DMS53 treated with DMSO at 0.1 percent for 48 hours (cell line): Measurements from ENCODE around the gene ICAM2.
"Not testable (repeated sequence)": the region's sequence is repeated elsewhere in the genome, so short reads cannot be mapped to it uniquely, and the experiment has no call there.

ENCODE experiments used
- DNase-seq: peaks from one replicate; lab custom pipeline; 2025; ENCODE audit not compliant: unreplicated experiment; lab: John Stamatoyannopoulos, UW

ICAM2 gene

DNA sequence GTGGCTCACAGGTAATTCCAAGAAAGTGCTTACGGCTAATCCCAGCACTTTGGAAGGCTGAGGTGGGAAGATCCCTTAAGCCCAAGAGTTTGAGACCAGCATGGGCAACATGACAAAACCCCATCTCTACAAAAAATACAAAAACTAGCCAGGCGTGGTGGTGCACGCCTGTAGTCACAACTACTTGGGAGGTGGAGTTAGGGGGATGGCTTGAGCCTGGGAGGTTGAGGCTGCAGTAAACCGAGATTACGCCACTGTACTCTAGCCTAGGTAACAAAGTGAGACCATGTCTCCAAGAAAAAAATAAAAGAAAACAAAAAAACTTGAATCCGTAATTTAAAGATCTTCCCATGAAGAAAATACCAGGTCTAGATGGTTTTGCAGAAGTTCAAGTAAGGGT is 5.0 kb downstream of the ICAM2 start:
- no peak for DNase-seq

DNA sequence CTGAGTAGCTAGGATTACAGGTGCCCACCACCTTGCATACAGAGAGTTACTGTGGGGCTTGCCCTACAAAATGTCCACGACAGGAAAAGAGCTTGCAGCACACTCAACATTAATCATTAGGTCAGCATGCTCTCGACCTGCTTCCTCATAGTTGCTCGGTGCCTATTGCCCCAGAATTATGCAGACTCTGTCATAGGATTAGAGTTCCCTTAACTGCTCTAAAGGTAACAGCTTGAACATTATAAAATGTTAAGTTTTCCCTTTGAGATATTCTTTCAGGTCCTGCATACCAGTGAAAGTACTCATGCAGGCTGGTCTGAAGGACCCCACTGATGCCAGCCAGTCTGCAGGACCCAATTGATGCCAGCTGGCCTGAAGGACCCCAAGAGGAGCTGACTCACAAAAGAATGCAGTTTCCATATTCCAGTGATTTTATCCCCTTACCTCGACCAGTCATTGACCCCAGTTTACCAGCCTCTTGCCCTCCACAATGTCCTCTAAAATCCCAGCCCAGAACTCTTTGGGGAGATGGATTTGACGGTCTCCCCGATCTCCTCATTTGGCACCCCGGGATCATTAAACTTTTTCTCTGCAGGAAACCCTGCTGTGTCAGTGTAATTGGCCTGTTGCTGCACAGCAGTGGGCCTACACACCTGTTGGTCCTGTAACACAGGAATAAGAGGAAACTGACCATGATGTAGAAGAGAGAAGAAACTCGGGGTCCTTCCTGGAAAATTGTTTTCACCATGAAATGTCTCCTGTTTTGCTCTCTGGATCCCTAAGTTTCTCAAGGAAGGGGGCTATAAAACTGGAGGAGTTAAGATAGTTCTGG is 10.6 kb downstream of the ICAM2 start:
- DNase-seq = no peak

DNA sequence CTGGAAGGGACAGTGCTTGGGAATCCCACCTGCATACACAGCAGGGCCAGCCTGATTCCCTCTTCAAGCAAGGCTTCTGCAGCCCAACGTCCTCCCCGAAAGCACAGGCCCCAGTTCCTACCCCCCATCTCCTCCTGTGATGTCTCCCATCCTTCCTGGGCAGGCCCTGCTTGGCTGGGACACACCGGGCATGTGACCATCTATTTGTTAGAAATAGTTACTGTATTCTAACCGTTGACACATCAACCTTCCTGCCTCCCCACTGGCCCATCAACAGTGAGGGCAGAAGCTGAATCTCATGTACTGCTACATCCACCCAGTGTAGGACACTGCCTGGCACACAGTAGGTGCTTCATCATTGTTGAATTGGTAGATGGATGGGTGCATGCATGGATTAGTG is 11.6 kb downstream of the ICAM2 start:
- no peak for DNase-seq

DNA sequence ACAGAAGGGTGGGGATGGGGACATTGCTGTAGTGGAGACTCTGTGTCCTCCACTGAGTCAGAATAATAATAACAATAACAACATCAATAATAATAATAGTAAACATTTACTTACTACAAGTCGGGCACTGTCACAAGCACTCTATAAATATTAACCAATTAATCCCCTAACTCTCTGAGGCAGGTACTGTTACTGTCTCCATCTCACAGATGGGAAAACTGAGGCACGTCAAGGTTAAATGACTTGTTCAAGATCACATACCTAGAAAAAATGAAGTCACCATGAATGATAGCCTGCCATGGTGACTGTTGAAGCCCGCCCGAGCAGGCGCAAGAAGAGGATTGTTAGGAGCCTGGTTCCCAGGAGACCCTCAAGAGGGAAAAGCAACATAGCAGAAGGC is 12.1 kb downstream of the ICAM2 start:
- DNase-seq = no peak

DNA sequence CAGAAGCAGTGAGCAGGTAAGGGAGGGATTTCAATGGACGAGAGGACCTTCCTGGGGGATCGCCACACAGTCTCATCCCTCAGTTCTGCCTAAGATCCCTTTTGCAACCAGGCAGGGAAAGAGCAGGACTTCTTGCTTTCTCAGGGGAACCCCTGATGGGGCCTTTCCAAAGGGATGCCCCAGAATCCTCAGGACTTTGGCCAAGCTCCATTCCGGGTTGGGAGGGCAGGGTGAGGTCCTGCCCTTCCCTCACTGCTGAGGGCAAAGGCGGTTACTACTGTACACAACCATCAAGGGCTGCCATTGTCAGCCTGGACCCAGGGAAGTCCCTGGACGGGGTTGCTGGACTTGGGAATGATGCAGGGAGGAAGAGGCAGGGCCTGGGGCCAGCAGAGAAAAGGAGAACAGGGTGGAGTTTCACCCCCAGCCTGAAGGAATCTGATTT is 12.6 kb downstream of the ICAM2 start:
- DNase-seq = no peak

DNA sequence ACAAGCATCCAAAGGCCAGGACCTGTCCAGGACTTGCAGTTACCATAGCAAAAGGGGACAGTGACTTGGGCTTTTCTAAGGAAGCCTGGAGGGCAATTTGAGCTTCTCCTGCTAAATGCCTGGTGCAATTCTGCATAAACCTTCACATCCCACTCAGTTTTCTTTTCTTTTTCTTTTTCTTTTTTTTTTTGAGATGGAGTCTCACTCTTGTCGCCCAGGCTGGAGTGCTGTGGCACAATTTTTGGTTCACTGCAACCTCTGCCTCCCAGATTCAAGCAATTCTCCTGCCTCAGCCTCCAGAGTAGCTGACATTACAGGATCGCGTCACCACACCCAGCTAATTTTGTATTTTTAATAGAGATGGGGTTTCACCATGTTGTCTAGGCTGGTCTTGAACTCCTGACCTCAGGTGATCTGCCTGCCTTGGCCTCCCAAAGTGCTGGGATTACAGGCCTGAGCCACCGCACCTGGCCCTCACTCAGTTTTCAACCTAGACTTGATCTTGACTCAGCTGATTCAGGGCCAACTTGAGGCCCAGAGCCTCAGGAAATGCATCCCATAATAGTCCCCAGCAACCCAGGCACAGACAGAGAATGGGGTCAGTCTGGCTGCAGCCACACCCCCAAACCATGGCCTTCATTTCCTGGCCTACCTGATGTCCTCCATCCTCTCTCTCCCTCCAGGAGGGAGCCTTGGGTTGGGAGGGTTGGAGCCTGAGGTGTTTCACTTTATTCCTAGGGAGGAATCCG is 13.2 kb downstream of the ICAM2 start:
- DNase-seq = not testable (repeated sequence)

DNA sequence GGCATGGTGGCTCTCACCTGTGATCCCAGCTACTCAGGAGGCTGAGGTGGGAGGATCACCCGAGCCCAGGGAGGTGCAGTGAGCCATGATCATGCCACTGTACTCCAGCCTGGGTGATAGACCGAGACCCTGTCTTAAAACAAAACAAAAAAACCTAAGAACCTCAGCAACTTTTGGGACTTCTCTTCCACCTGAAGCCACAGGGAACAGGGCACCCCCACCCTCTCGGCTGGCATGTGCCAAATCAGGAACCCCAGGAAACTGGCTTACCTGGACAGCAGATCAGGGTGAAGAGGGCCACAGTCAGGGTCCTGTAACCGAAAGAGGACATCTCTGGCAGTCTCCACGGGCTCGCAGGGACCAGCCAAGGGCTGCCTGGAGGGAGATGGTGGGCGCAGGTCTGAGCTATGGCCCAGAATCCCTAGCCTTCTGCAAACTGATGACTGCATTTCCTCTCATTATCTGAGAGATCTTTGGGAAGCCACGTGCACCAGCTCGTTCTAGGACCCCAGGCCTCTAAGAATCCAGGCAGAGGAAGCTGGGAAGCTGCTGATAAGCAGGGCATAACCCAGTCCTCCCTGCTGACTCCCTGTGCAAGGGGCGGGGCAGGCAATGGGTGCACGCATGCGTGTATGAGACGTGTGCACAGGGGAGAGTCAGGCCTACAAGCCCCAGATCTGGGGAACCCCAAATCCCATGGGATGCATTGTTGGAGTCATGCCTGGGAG is 13.9 kb downstream of the ICAM2 start:
- no peak for DNase-seq

DNA sequence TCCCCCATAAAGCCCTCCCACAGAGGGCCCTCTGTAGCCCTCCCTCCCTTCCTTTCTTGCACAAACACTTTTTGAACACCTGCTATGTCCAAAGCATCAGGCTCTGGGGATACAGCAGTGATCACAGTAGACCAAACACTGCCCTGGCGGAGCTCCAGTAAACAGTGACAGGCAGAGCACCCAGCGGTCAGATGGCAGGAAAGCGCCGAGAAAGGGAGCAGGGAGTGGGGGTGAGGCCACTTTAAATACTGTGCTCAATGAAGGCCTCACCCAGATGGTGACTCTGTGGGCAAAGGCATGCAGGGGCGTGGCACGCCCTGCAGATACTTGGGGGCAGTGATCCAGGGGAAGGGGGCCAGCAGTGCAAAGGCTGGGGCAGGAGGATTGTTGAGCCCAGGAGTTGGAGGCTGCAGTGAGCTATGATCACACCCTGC is 14.7 kb downstream of the ICAM2 start:
- no peak for DNase-seq

DNA sequence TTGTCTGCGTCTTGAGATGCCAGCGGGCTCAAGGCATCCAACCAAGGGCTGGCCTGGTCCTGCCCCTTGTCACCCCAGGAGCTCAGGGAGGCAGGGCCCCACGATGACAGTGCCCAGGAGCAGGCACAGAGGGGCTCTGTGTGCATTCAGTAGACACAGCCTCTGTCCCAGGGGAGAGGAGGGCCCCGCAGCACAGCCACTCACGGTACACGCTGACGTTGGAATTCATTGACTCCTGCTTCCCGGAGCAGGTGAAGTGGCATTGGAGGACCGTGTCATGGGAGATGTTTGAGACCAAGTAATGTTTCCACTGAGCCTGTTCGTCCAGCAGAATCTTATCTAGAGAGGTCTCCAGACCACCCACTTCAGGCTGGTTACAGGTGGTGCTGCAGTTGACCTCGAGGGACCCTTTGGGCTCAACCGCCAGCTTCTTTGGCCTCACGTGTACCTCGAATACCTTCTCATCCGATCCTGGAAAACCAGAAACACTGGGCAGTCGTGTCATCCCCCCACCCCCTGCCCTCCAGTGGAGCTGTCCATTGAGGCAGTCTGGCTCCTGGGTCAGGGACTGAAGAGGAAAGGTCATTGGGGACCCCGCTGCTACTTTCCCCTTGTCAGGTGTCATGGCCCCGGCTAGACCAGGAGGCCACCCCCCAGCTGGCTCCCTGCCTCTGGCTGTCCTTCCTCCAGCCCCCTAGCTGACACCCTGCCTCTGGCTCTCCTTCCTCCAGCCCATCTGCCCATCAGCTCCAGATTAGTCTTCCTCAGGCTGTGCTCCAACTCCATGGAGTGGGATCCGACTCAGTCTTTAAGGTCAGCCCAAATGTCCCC is 15.3 kb downstream of the ICAM2 start:
- no peak for DNase-seq

DNA sequence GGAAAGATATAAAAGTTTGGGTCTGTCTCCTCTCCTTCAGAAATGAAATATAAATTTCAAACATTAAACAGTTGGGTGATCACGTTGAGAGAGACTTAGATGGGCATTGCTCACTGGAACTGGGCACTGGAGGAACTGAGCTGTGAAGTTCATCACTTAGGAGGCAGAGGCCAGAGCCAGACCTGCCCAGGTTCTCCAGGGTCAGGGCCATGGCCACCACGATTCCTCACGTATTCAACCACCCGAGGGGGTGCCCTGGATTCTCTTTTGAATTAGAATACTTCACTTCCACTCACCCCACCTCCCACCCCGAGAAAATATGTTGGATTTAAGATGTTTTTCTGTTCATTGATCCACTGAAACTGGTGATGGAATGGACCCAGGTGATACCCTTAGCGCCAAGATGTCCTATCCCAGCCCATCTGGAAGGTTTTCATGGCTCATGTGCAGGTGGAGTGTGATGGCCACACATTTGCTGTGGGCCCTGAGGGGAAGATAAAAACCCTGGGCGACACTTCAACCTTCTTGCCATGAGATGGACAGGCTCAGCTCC is 16.1 kb downstream of the ICAM2 start:
- no peak for DNase-seq

DNA sequence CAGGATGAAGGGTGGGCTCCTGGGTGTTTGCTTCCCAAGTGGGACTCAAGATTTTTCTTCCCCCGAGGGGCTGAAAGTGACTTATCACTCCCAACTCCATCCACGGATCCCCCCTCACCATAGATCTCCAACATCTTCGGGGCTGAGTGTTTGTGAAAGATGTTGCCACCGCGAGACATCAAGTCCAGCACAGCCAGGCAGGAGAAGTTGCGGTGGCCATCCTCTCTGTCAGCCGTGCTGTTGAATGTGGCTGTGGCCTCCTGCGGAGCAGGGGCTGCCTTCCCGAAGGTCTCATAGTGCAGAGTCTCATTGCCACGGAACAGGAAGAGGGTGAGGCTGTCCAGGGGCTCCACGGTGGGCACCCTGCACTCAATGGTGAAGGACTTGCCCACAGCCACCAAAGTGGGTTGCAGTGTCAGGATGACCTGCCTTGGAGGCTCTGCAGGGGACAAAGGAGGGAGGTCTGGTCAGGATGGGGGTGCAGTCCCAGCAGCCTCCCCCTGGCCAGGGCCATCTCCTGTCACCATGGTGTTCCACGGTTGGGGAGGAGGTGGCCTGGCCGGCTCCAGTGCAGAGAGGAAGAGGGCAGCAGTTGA is 16.8 kb downstream of the ICAM2 start:
- no peak for DNase-seq

DNA sequence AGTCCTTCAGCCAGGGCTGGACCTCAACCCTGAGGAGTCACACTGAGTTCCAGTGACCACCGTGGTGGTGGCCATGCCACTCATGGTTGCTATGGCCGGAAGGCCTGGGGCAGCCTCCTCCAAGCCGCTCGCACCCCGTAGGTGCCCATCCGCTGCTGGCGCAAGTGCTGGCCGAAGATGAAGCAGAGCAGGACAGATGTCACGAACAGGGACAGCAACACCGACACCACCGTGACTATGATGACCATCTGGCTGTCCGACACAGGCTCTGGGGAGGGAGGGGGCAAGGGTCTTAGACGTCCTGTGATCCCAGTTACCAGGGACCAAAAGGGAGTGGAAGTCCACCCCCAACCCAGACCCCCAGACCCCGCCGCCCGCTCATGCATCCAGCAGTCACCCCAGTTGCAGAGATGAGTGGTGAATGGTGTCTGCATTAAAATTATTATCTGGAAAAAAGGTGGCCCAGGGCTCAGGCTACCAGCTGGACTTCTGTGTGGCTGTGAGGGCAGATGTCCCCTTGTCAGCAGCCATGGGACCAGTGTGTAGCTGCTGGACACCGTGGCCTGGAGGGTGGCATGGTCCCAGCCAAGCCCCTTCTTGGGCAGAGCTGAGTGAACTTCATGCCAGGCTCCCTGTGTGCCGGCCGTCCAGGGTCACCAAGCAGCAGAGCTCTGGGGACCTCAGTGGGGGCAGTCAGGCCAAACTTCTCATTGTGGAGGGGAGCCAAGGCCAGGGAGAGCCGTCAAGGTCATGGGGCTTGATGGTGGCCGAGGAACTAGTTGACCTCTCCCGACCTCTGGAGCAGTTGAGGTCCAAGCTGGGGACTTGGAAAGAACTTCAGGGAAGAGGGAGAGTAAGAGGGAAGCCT is 17.5 kb downstream of the ICAM2 start:
- no peak for DNase-seq

DNA sequence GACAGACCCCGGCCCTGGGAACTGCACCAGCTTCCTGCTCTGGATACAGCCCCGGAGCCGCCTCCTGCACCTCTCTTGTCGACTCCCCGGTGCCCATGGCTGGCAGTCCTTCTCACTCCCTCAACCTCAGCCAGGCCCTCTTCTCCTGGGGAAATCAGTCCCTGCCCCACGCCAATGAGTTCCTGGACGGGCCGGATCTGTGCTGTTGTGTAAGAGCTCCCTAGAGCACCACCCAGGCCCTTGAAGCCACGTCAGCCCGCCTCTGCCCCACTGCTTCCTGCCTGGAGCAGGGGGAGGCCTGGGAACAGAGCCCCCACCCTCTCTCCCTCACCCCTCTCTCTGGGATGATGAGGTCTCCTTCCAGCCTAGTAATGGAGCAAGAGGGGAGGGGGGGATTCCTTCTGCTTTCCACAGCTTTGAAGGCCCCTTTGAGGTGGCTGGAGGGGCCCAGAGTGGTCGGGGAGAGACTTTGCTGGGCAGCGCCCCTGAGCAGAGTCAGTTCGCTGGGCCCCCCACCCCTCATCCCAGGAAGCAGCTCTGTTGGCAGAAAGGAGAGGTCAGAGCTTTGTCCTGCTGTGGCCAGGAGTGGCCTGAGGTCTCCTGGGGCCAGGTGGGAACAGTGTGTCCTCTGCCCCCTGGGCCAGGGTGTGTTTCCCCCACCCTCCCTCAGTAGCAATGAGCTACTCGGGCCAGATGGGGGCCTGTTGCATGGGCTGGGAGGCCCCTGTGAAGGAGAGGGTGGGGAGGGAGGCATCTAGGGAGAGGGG is 18.5 kb downstream of the ICAM2 start:
- DNase-seq = no peak

DNA sequence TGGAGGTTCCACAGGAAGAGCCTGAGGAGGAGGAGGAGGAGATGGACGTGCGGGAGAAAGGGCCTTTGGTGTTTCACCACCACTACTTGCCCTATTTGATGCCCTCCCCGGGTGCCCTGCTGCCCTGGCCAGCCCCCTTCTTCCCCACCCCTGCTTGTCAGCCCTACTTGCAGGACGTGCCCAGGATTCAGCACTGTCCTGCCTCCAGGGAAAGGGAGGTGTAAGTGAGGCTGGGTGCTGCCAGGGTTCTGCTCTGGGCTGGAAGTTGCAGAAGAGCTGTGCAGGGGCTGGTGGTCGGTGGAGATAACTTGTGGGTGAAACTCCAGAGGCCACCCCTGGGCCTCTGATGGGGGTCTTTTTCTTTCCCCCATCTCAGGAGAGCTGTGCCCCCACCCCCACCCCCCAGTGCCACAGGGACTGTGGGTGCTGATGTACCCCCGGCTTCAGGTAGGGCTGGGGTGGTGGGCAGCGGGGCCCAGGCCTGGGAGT is 19.3 kb downstream of the ICAM2 start:
- no peak for DNase-seq

DNA sequence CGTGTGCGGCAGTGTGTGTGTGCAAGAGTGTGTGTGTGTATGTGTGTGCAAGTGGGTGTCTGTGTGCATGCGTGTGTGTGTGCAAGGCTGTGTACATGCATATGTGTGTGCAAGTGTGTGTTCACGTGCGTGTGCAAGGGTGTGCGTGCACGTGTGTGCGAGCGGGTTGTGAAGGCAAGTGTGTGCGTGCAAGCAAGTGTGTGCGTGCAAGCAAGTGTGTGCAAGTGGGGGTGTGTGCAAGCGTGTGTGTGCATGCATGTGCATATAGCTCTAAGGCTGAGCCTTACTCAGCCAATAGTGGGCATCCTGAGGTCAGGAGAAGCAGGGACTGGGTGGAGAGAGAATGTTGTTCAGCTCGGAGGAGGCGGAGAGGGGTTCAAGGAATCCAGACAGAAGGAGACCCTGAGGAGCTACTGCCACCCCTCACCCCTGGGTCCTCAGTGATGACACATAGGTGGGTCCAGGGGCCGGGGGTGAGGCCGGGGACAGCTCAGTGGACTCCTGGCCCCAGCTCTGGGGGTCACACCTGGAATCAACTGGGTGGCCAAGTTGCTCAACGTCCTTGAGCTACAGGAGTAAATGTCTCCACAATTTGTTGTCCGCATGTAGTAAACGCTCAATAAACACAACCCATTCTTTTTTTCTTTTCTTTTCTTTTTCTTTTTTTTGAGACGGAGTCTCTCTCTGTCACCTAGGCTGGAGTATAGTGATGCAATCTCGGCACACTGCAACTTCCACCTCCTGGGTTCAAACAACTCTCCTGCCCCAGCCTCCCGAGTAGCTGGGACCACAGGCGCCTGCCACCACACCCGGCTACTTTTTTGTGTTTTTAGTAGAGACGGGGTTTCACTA is 20.5 kb downstream of the ICAM2 start:
- no peak for DNase-seq

DNA sequence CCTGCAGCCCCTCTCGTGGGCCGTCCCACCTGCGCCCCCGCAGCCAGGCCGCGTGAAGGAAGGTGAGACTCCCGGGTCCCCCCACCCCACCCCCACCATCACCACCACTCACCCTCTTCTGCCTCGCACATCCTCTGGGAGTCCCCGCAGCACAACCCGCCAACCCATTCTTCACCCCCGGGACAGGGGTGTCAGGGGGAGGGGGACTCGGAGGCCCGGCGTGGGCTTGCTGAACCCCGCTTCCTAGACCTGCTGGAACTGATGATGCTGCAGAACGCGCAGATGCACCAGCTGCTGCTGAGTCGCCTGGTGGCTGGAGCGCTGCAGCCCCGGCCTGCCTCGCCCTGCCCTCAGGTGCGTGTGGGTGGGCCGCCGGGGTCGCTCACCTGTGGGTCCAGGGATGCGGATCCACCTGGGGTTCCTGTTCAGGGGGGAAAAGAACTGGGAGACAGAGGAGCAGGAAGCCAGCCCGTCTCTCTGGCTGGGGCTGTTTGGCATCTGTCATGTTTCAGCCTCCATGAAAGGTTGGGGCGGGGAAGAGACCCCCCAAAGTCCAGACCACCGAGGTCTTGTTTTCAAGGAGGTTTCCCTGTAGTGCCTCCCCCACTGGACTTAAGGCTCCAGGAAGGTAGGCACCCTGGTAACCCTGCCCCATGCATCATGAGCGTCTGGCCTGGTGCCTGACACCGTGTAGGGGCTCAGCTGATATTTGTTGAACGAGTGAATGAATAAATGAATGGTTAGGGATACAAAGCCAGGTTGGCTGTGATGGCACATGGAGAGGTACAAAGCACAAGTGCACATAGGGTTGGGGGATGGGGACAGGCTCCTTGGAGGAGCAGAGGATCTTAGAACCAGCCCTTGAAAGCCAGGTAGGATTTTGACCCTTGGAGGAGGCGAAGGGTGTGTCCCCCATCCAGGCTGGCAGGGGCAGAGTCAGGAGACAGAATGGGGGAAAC is 21.4 kb downstream of the ICAM2 start:
- DNase-seq = no peak
